Lower leg skin (tissue), 3 donors: ENCODE data around the gene RPTOR.

Experiments
- CTCF ChIP-seq, 3 donors: fragments of 450-650 bp; IDR thresholded peaks; one replicate each; pipeline ENCODE4 v1.5.1; 2016; ENCODE audit warnings: antibody characterized with exemption in 3 of 3, mild to moderate bottlenecking in 3 of 3, moderate library complexity in 2 of 3
- POLR2A ChIP-seq, 2 donors: fragments of 450-650 bp; IDR thresholded peaks; one replicate each; pipeline ENCODE4 v1.6.1; 2016 to 2017; ENCODE audit warnings: antibody characterized with exemption in 2 of 2, mild to moderate bottlenecking in 1 of 2, moderate library complexity in 1 of 2

GRCh38 chr17:80853076-80853475 lies 308.4 kb downstream of the RPTOR start:
- no peak for TF ChIP-seq CTCF (IDR thresholded peaks at IDR 0.05)
- no peak for TF ChIP-seq POLR2A (IDR thresholded peaks at IDR 0.05)
